ENCODE measurements around the gene LYRM9. TPM values are rescaled to one million over a fixed set of nuclear protein-coding genes. Genes with fewer than 3 reads are reported as not detected.
A peak's percentile ranks its signal among the peaks of the same experiment; 100 is the strongest.

Gene LYRM9
- total and polyA plus RNA-seq, 9 of the 15 experiments (the other 6 are each of a cell fraction or from before 2014, with no cell fraction given): 0.98 to 4.7 (median 1.8) TPM

DNA sequence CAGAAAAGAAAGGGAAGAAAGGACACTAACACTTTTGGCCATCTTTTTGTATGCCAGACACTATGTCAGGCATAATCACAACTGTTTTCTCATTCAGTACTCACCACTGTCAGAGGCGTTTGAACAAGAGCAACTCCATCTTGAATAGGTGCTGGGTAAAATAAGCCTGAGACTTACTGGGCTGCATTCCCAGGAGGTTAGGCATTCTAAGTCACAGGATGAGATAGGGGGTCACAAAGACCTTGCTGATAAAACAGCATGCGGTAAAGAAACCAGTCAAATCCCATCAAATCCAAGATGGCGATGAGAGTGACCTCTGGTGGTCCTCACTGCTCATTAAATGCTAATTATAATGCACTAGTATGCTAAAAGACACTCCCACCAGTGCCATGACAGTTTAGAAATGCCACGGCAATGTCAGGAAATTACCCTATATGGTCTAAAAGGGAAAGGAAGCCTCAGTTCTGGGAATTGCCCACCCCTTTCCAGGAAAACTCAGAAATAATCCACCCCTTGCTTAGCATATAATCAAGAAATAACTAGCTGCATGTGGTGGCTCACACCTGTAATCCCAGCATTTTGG is 14.9 kb upstream of the LYRM9 start (continued):
- TF ChIP-seq, protein P1, sequence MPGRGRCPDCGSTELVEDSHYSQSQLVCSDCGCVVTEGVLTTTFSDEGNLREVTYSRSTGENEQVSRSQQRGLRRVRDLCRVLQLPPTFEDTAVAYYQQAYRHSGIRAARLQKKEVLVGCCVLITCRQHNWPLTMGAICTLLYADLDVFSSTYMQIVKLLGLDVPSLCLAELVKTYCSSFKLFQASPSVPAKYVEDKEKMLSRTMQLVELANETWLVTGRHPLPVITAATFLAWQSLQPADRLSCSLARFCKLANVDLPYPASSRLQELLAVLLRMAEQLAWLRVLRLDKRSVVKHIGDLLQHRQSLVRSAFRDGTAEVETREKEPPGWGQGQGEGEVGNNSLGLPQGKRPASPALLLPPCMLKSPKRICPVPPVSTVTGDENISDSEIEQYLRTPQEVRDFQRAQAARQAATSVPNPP (IDR thresholded peaks at IDR 0.05; ENCODE audit: borderline replicate concordance, insufficient read depth, insufficient read length): no peak
- TF ChIP-seq, protein P2, sequence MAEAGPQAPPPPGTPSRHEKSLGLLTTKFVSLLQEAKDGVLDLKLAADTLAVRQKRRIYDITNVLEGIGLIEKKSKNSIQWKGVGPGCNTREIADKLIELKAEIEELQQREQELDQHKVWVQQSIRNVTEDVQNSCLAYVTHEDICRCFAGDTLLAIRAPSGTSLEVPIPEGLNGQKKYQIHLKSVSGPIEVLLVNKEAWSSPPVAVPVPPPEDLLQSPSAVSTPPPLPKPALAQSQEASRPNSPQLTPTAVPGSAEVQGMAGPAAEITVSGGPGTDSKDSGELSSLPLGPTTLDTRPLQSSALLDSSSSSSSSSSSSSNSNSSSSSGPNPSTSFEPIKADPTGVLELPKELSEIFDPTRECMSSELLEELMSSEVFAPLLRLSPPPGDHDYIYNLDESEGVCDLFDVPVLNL (CRISPR knock-in tag; IDR thresholded peaks at IDR 0.05; ENCODE audit: low read depth): no peak
- no peak for TF ChIP-seq NFATC3 (IDR thresholded peaks at IDR 0.05)
- TF ChIP-seq HDAC1 (IDR thresholded peaks at IDR 0.05): no peak
- TF ChIP-seq ARID2 (IDR thresholded peaks at IDR 0.05): no peak
- no peak for TF ChIP-seq ZNF77 (CRISPR knock-in tag; IDR thresholded peaks at IDR 0.05)
- no peak for TF ChIP-seq ZNF282 (CRISPR knock-in tag; IDR thresholded peaks at IDR 0.05)
- TF ChIP-seq ZNF75A (CRISPR knock-in tag; IDR thresholded peaks at IDR 0.05): peak; percentile 49; the same call in 1 of the 2 replicates
- no peak for TF ChIP-seq ETS1 (conservative IDR thresholded peaks at IDR 0.05; ENCODE audit: control insufficient read depth, low read depth, low read length)
- TF ChIP-seq CREBBP (IDR thresholded peaks at IDR 0.05; ENCODE audit: low read depth, low read length): no peak
- no peak for TF ChIP-seq PURB (CRISPR knock-in tag; IDR thresholded peaks at IDR 0.05; ENCODE audit: low read depth)
- no peak for TF ChIP-seq CHCHD3 (CRISPR knock-in tag; IDR thresholded peaks at IDR 0.05)
- no peak for TF ChIP-seq HMGN3 (IDR thresholded peaks at IDR 0.05; ENCODE audit: borderline replicate concordance, extremely low read depth, insufficient read length, low read depth, low read length)
- no peak for TF ChIP-seq PRMT5 (CRISPR knock-in tag; IDR thresholded peaks at IDR 0.05)

Measured in K562 (cell line).